Stimulated activated CD8-positive, alpha-beta memory T cell treated with anti-CD3 and anti-CD28 coated beads, Interleukin-12 subunit alpha, Interleukin-12 subunit beta, amount 100 ng/mL, for 24 hours (primary cell): ENCODE results near the gene SP1.
"Not testable (repeated sequence)": the region's sequence is repeated elsewhere in the genome, so short reads cannot be mapped to it uniquely, and the experiment has no call there.

Experiments
- DNase-seq: peaks from one replicate; pipeline ENCODE4 v3.0.0-alpha.2; 2020; ENCODE audit errors: extremely low read depth

SP1 gene

GRCh38 chr12:53413485-53414204 is 33.7 kb downstream of the SP1 start:
- DNase-seq, result no peak

- DNase-seq, result no peak
Measured at GRCh38 chr12:53414756-53415417, 34.9 kb downstream of the SP1 start.

GRCh38 chr12:53415752-53416389 is 35.9 kb downstream of the SP1 start:
- not testable (repeated sequence) for DNase-seq

GRCh38 chr12:53417291-53417816 is 37.4 kb downstream of the SP1 start:
- DNase-seq, result not testable (repeated sequence)

- DNase-seq, result no peak
Measured at GRCh38 chr12:53418221-53418620, 38.2 kb downstream of the SP1 start.

GRCh38 chr12:53419756-53420155 is 39.8 kb downstream of the SP1 start:
- no peak for DNase-seq

GRCh38 chr12:53422247-53422646 is 42.3 kb downstream of the SP1 start:
- DNase-seq, result not testable (repeated sequence)

GRCh38 chr12:53423597-53423996 is 43.6 kb downstream of the SP1 start, which contains the start of gene AMHR2:
TSS of gene AMHR2 (plus strand) at chr12:53423855. CDS start at chr12:53423935, 80 bp downstream.
- DNase-seq, result no peak

- no peak for DNase-seq
Measured at GRCh38 chr12:53424626-53425514, 44.9 kb downstream of the SP1 start.

- no peak for DNase-seq
Measured at GRCh38 chr12:53425515-53426150, 45.7 kb downstream of the SP1 start.

- DNase-seq, result no peak
Measured at GRCh38 chr12:53427905-53428594, 48.1 kb downstream of the SP1 start.

GRCh38 chr12:53428741-53429140 is 48.8 kb downstream of the SP1 start:
- no peak for DNase-seq

- DNase-seq, result no peak
Measured at GRCh38 chr12:53430116-53430515, 50.1 kb downstream of the SP1 start.

- DNase-seq, result no peak
Measured at GRCh38 chr12:53431187-53431586, 51.2 kb downstream of the SP1 start.

- DNase-seq, result not testable (repeated sequence)
Measured at GRCh38 chr12:53435326-53435725, 55.4 kb downstream of the SP1 start.

- DNase-seq, result not testable (repeated sequence)
Measured at GRCh38 chr12:53439582-53439981, 59.6 kb downstream of the SP1 start.

- peak; percentile 96 for DNase-seq
Measured at GRCh38 chr12:53441040-53441833, 61.3 kb downstream of the SP1 start, which contains the start of gene PRR13. TSS of gene PRR13 (plus strand) at chr12:53441734. CDS start at chr12:53442715, 981 bp downstream.

GRCh38 chr12:53443955-53444354 is 64.0 kb downstream of the SP1 start:
- DNase-seq, result no peak

GRCh38 chr12:53444593-53445325 is 64.8 kb downstream of the SP1 start:
- not testable (repeated sequence) for DNase-seq
